Measurements from ENCODE around the gene CMC4.

CMC4 gene

DNA sequence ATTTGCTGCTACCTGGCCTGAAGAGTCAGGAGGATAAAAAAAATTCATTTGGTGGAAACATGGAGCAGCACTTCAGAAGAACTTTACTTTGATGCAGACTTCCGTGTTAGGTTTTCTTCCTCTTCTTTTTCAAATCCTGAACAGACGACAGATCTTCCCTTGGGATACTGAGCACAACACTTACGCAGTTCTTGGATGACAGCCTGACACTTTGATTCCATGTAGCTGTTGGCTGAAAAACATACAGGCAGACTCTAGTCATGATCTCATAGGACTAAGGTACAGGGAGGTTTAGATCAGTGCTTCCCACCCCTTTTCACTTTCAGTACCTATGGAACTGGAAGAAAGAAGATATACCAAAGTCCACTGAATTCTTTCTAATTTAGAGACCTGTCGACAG is 9.2 kb downstream of the CMC4 start:
- no peaks in the 10 kb centered on the region for H3K36me3 ChIP-seq
- no peaks in the 10 kb centered on the region for H3K27me3 ChIP-seq
- peaks cover 6 to 7% of the 10 kb centered on the region in 2 experiments for H3K4me1 ChIP-seq (ENCODE audit: control insufficient read depth in 1 of 2, insufficient read depth in 1 of 2, low read depth in 1 of 2, low read length in 1 of 2)
- no peak overlapping the region for H3K27ac ChIP-seq
- H3K9me3 ChIP-seq = no peaks in the 10 kb centered on the region
- no peak overlapping the region for H3K4me3 ChIP-seq (ENCODE audit: low read depth in 1 of 2, low read length in 1 of 2)
- TF ChIP-seq, protein P1, sequence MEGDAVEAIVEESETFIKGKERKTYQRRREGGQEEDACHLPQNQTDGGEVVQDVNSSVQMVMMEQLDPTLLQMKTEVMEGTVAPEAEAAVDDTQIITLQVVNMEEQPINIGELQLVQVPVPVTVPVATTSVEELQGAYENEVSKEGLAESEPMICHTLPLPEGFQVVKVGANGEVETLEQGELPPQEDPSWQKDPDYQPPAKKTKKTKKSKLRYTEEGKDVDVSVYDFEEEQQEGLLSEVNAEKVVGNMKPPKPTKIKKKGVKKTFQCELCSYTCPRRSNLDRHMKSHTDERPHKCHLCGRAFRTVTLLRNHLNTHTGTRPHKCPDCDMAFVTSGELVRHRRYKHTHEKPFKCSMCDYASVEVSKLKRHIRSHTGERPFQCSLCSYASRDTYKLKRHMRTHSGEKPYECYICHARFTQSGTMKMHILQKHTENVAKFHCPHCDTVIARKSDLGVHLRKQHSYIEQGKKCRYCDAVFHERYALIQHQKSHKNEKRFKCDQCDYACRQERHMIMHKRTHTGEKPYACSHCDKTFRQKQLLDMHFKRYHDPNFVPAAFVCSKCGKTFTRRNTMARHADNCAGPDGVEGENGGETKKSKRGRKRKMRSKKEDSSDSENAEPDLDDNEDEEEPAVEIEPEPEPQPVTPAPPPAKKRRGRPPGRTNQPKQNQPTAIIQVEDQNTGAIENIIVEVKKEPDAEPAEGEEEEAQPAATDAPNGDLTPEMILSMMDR (IDR thresholded peaks at IDR 0.05) = no peak

DNA sequence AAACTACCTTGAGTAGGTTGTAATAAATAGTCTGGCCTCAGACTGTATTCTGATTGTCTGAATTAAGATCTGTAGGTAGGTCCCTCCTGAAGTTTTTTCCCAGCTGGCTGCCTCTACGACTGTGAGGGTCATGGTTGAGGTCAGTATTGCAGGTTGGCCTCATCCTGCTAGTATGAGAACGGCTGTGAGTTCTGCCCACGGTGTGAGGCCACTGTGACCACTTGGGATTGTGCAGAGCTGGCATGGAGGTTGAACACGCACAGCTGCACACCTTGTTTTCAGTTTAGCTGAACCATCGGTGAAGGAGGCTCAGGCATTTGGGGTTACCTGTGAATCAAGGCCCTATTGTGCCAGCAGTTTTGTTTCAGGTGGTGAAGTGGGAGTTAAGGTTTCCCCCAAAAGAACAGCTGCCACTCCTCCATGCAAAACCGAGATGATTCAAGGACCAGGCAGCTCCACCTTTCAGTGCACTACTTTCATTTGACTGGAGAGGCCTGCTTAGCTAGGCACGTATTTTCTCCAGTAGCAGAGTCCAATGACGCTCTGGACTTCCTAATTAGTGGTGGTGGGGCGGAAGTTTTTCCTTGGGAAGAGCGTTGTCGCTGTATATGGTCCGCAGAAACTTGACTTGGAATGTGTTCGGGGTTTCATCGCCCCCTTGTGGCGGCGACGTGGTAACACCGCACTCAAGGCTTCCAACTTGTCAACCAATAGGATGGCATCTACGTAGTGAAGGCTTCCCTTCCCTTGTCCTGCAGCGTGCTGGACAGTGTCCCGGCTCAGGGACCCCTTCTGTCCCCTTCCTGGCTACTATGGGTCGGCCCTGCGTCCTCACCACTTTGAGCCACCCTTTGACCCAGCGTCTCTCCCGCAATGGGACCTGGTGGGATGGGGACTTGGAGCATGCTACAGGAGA is 13.8 kb downstream of the CMC4 start:
- Histone ChIP-seq H3K27ac (no peak overlapping the region), H3K4me1 (ENCODE audit: control insufficient read depth in 1 of 2, insufficient read depth in 1 of 2, low read depth in 1 of 2, low read length in 1 of 2) (peaks cover 6 to 7% of the 10 kb centered on the region in 2 experiments), H3K27me3 (no peaks in the 10 kb centered on the region), H3K36me3 (no peaks in the 10 kb centered on the region), H3K4me3 (ENCODE audit: low read depth in 1 of 2, low read length in 1 of 2) (peak overlapping the region in 1 of 2 experiments; percentile 17), H3K9me3 (no peaks in the 10 kb centered on the region)
- TF ChIP-seq, protein P1 (IDR thresholded peaks at IDR 0.05) = peak; percentile 85

DNA sequence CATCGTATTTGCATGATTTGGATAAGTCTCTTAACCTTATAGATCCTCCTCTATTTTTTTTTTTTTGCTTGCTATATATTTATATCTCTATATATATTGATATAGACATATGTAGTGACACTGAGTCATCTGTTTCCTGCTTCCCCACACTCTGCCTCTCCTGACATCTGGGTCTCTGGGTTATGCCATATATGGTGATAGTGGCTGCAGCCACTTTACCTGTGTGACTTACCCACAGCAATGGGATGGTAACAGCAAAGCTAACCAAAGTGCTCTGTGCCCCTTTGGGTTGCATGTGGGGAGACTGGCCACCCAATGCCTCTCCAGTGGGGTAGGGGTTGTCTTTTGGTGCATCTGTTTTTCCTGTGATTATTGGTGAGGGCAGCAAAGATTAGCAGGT is 14.5 kb downstream of the CMC4 start:
- Histone ChIP-seq H3K4me3 (ENCODE audit: low read depth in 1 of 2, low read length in 1 of 2) (no peak overlapping the region), H3K4me1 (ENCODE audit: control insufficient read depth in 1 of 2, insufficient read depth in 1 of 2, low read depth in 1 of 2, low read length in 1 of 2) (peaks cover 6 to 7% of the 10 kb centered on the region in 2 experiments), H3K36me3 (no peaks in the 10 kb centered on the region), H3K27ac (no peak overlapping the region), H3K27me3 (no peaks in the 10 kb centered on the region), H3K9me3 (no peaks in the 10 kb centered on the region)
- TF ChIP-seq, protein P1 (IDR thresholded peaks at IDR 0.05) = no peak

DNA sequence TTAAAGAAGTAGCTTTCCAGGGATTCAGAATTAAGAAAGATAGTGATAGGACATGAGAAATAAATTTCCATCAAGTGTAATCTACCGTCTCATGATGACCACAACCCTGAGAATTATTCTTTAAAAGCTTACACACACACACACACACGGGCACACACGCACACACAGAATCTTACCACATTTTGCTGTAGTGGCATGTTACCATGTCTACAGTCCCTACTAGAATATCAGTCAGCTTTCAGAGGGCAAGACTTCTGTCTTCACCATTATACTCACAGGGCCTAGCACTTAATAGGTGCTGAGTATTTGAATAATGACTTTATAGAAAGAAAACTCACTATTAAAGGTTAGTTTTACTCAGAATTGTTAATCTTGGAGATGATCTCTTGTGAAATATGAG is 15.4 kb downstream of the CMC4 start:
- Histone ChIP-seq H3K4me3 (ENCODE audit: low read depth in 1 of 2, low read length in 1 of 2) (no peak overlapping the region), H3K36me3 (no peaks in the 10 kb centered on the region), H3K4me1 (ENCODE audit: control insufficient read depth in 1 of 2, insufficient read depth in 1 of 2, low read depth in 1 of 2, low read length in 1 of 2) (peaks cover 6 to 7% of the 10 kb centered on the region in 2 experiments), H3K27ac (no peak overlapping the region), H3K9me3 (no peaks in the 10 kb centered on the region), H3K27me3 (no peaks in the 10 kb centered on the region)
- TF ChIP-seq, protein P1 (IDR thresholded peaks at IDR 0.05) = no peak

DNA sequence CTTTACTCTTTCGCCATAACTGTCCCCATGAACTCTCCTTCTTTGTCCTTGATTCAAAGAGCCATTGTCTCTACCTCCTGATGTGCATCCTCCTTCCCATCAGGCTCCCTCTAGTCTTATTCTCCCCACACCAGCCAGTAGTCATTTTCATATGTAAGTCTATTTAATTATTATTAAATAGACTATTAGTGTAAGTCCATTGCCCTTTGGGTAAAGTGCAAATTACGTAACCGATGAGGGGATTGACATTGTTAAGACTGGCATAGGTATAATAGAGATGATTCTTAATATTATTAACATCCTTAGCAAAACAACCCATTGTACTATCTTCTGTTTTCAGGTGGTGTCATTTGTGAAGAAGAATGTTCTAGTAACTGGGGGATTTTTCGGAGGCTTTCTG is 16.7 kb downstream of the CMC4 start:
- Histone ChIP-seq H3K36me3 (no peaks in the 10 kb centered on the region), H3K4me3 (ENCODE audit: low read depth in 1 of 2, low read length in 1 of 2) (no peak overlapping the region), H3K27me3 (no peaks in the 10 kb centered on the region), H3K9me3 (no peaks in the 10 kb centered on the region), H3K4me1 (ENCODE audit: control insufficient read depth in 1 of 2, insufficient read depth in 1 of 2, low read depth in 1 of 2, low read length in 1 of 2) (peaks cover 6 to 7% of the 10 kb centered on the region in 2 experiments), H3K27ac (no peak overlapping the region)
- TF ChIP-seq, protein P1 (IDR thresholded peaks at IDR 0.05) = no peak

Data from neutrophil (primary cell).